ENCODE results near the gene MMP14. TPM values are rescaled to one million over a fixed set of nuclear protein-coding genes. Genes with fewer than 3 reads are reported as not detected.
"Not testable (repeated sequence)": the region's sequence is repeated elsewhere in the genome, so short reads cannot be mapped to it uniquely, and the experiment has no call there.

The MMP14 gene
- 148 TPM for polyA plus RNA-seq (ENCODE audit: insufficient read length)

- DNase-seq = peak; percentile 87
Observed at GRCh38 chr14:22836301-22837113, at the start of gene MMP14. MMP14 (plus strand) TSS chr14:22836585; CDS start chr14:22836818, 233 bp downstream.

GRCh38 chr14:22786685-22787084, 49.7 kb upstream of the MMP14 start:
- DNase-seq = no peak

GRCh38 chr14:22791301-22791700, 45.1 kb upstream of the MMP14 start:
- no peak for DNase-seq

- no peak for DNase-seq
Observed at GRCh38 chr14:22792158-22792557, 44.2 kb upstream of the MMP14 start.

- not testable (repeated sequence) for DNase-seq
Observed at GRCh38 chr14:22793550-22793949, 42.8 kb upstream of the MMP14 start.

GRCh38 chr14:22793976-22794375, 42.4 kb upstream of the MMP14 start:
- DNase-seq = no peak

- DNase-seq = no peak
Observed at GRCh38 chr14:22794551-22794951, 41.8 kb upstream of the MMP14 start.

GRCh38 chr14:22796087-22796707, 40.2 kb upstream of the MMP14 start:
- DNase-seq = no peak

- DNase-seq = no peak
Observed at GRCh38 chr14:22797017-22797917, 39.1 kb upstream of the MMP14 start.

- DNase-seq = no peak
Observed at GRCh38 chr14:22798528-22798927, 37.9 kb upstream of the MMP14 start.

- no peak for DNase-seq
Observed at GRCh38 chr14:22800346-22800745, 36.0 kb upstream of the MMP14 start.

- DNase-seq = no peak
Observed at GRCh38 chr14:22801716-22802115, 34.7 kb upstream of the MMP14 start.

- DNase-seq = no peak
Observed at GRCh38 chr14:22802860-22803686, 33.3 kb upstream of the MMP14 start.

GRCh38 chr14:22803687-22803974, 32.8 kb upstream of the MMP14 start:
- no peak for DNase-seq

- not testable (repeated sequence) for DNase-seq
Observed at GRCh38 chr14:22805235-22805634, 31.1 kb upstream of the MMP14 start.

GRCh38 chr14:22807432-22808087, 28.8 kb upstream of the MMP14 start:
- no peak for DNase-seq

- no peak for DNase-seq
Observed at GRCh38 chr14:22808388-22809209, 27.8 kb upstream of the MMP14 start.

GRCh38 chr14:22811722-22812121, 24.7 kb upstream of the MMP14 start:
- no peak for DNase-seq

GRCh38 chr14:22812744-22813143, 23.6 kb upstream of the MMP14 start:
- no peak for DNase-seq

GRCh38 chr14:22813145-22813544, 23.2 kb upstream of the MMP14 start:
- no peak for DNase-seq

- no peak for DNase-seq
Observed at GRCh38 chr14:22814373-22814772, 22.0 kb upstream of the MMP14 start.

Measured in hindlimb muscle (tissue), 1 donor.